KG1 (cell line): ENCODE results near the gene GASK1A.

Experiments
- DNase-seq: peaks from one replicate; lab custom pipeline; 2025; lab: John Stamatoyannopoulos, UW

GASK1A gene

DNA sequence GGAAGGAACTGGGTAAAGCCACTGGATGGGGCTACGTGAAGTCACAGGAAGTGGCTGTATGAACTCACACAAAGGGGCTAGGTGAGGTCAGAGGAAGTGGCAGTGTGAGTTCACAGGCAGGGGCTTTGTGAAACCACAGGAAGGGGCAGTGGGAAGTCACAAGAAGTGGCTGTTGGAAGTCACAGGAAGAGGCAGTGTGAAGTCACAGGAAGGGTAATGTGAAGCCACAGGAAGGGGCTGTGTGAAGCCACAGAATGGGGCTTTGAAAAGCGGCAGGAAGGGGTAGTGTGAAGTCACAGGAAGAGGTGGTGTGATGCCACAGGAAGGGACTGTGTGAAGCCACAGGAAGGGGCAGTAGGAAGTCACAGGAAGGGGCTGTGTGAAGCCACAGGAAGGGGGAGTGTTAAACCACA, 34.6 kb downstream of the GASK1A start:
- no peak for DNase-seq

DNA sequence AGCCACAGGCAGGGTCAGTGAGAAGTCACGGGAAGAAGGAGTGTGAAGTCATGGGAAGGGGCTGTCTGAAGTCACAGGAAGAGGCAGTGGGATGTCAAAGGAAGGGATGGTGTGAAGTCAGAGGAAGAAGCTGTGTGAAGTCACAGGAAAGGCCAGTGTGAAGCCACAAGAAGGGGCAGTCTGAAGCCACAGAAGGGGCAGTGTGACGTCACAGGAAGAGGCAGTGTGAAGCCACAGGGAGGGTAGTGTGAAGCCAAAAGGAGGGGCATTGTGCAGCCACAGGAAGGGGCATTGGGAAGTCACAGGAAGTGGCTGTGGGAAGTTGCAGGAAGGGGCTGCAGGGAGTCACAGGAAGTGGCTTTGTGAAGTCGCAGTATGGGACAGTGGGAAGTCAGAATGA, 35.1 kb downstream of the GASK1A start:
- DNase-seq = no peak

DNA sequence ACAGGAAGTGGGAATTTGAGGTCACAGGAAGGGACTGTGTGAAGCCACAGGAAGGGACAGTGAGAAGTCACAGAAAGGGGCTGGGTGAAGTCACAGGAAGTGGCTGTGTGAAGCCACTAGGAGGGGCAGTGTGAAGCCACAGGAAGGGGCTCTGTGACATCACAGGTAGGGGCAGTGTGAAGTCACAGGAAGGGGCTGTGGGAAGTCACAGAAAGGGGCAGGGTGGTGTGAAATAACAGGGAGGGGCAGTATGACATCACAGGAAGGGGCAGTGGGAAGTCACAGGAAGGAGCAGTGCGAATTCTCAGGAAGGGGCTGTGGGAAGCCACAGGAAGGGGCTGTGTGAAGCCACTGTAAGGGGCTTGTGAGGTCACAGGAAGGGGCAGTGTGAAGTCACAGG, 35.8 kb downstream of the GASK1A start:
- DNase-seq = no peak

DNA sequence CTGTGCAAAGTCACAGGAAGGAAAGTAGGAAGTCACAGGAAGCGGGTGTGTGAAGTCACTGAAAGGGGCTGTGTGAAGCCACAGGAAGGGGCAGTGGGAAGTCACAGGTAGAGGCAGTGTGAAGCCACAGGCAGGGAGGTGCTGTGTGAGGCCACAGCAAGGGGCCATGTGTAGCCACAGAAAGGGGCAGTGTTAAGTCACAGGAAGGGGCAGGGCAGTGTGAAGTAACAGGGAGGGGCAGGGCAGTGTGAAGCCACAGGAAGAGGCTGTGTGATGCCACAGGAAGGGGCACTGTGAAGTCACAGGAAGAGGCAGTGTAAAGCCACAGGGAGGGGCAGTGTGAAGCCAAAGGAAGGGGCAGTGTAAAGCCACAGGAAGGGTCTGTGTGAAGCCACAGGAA, 36.5 kb downstream of the GASK1A start:
- DNase-seq = no peak

DNA sequence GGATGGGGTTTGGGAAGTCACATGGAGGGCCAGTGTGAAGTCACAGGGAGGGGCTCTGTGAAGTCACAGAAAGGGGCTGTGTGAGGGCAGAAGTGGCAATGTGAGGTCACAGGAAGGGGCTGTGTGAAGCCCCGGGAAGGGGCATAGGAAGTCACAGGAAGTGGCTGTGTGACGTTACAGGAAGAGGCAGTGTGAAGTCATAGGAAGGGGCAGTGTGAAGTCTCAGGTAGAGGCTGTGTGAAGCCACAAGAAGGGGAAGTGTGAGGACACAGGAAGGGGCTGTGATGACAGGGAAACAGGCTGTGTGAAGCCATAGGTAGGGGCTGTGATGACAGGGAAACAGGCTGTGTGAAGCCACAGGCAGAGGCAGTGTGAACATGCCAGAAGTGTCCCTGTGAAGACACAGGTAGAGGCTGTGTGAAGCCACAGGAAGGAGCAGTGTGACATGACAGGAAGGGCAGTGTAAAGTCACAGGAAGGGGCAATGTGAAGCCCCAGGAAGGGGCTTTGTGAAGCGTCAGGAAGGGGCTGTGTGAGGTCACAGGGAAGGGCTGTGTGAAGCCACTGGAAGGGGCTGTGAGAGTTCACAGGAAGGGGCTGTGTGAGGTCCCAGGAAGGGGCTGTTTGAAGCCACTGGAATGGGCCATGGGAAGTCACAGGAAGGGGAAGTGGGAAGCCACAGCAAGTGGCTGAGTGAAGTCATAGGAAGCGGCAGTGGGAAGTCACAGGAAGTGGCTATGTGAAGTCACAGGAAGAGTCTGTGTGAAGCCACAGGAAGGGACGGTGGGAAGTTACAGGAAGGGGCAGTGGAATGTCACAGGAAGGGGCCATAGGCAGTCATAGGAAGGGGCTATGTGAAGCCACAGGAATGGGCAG, 37.1 kb downstream of the GASK1A start:
- DNase-seq = no peak

DNA sequence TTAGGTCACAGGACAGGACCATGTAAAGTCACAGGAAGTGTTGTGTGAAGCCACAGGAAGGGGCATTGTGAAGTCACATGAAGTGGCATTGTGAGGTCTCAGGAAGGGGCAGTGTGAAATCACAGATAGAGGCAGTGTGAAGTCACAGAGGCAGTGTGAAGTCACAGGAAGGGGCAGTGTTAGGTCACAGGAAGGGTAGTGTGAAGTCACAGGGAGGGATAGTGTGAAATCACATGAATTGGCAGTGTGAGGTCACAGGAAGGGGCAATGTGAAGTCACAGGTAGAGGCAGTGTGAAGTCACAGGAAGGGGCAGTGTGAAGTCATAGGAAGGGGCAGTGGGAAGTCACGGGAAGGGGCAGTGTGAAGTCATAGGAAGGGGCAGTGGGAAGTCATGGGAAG, 37.9 kb downstream of the GASK1A start:
- no peak for DNase-seq

DNA sequence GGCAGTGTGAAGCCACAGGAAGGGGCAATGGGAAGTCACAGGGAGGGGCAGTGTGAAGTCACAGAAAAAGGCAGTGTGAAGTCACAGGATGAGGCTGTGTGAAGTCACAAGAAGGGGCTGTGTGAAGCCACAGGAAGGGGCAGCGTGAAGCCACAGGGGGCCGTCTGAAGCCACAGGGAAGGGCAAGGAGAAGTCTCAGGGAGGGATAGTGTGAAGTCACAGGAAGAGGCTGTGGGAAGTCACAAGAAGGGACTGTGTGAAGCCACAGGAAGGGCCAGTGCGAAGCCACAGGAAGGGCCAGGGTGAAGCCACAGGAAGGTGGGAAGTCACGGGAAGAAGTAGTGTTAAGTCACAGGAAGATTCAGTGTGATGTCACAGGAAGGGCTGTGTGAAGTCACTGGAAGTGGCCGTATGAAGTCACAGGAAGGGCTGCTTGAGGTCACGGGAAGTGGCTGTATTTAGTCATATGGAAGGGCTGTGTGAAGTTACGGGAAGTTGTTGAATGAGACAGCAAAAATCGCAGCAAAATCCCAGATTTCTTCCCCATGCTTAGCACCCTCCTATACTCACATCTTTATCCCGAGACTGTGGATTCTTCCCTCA, 38.6 kb downstream of the GASK1A start:
- no peak for DNase-seq

DNA sequence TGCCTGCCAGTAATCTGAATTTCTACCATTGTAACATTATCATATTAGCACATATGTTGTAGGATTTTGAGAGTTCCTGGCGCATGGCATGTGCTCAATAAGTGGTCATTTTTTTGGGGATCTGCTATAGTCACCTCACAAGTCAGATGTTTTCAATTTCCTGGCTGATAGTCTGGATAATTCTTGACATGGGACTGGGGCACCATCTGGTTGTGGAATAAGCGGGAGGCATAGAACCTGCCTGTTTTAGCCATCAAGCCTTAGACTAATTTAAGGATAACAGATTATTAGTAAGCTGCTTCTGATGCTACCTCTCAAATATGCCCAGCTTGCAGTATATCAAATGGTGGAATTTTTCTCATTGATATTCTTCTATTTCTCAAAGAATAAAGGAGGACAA, 39.1 kb downstream of the GASK1A start:
- no peak for DNase-seq

DNA sequence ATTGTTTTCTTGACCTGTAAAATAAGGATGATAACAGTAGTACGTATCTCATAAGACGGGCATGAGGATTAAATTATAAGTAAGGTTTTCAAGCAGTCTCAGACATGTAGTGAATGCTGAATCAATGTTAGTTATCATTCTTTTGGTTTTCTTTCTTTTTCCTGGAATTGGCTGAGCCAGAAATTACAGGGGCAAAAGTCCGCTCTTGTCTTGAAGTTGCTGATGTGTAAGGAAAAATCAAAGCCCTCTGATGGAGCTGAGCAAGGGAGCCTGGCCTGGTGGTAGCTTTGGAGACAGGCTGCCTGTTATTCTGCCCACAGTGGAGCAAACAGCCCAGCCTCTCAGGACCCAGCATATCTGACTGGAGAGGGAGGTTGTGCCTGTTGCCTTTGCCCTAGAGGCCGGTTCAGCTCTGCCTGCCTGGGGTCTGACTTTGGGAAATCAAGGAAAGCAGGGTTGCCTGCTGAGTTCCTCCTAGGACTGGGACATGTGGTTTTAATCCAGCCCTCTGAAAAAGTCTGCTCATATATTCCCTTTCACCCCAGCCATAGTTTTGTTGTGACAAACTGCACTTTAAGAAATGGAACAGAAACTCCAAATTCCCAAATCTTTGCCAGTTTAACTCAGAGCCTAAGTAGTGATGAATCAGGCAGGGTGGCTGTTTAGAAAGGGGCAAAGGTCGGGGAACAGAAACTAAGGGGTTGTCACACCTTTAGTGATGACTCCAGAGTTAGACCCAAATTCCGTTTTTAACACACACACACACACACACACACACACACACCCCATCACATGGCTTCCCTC, 40.1 kb downstream of the GASK1A start:
- no peak for DNase-seq

DNA sequence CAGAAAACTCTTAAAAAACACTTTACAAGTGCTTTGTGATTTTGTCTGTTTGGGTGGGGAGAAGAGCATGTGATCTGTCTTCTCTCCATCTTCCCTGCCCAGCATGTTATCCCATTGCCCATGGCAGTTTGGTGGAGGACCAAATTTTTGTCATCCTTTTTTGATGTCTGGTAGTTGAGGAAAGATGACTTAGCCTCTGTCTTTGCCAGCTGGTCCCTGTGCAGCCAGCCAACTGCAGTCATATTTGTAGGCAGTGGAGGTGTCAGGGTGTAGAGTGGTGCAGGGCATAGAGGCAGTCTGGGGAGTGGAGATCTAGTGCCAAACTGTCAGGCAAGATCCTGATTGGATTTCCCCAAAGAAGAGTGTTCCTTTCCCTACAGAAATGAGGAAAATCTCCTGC, 40.7 kb downstream of the GASK1A start:
- DNase-seq = no peak

DNA sequence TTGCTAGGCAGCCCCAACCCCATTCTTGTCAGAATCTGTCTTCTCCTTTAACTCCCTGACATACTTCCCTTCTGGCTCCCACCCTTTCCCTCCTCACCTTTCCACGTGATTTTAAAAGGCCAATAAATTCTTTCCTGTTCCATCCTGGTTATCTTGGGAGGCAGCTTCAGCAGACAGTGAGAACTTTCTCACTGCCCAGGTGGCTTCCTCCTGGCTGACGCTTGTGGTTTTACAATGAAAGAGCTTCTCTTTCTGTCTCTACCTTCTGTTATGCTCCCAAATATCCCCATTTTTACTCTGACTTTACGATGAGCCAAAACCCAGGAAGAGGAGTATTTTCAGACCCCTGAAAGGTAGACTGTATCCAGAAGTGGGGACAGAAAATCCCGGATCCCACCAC, 42.1 kb downstream of the GASK1A start:
- DNase-seq = no peak

DNA sequence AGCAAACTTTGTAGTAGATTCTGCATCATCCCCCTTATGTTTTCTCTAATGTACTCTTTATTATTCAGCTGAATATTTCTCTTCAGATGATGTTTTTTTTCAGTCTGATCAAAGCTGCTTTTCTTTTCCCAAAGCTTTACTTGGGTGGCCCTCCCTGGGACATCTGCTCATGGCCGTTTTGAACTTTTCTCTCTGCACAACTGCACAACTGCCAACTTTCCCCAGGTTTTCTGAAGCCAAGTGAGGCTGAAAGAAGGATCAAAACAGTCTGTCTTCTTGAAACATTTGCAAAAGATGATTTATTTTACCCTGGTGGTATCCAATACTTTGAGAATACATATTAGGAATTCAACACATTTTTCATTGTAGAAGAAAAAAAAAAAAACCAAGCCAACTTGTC, 43.0 kb downstream of the GASK1A start:
- DNase-seq = no peak

DNA sequence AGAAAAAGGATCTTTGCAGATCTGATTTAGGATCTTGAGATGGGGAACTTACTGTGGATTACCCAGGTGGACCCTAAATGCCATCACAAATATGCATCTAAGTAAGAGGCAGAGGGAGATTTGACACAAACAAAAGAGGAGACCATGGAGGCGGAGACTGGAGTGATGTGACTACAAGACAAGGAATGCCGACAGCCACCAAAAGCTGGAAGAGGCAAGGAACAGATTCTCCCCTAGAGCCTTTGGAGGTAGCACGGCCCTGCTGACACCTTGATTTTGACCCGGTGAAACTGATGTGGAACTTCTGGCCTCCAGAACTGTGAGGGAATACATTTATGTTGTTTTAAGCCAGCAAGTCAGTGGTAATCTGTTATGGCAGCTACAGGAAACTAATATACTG, 44.0 kb downstream of the GASK1A start:
- DNase-seq = no peak

DNA sequence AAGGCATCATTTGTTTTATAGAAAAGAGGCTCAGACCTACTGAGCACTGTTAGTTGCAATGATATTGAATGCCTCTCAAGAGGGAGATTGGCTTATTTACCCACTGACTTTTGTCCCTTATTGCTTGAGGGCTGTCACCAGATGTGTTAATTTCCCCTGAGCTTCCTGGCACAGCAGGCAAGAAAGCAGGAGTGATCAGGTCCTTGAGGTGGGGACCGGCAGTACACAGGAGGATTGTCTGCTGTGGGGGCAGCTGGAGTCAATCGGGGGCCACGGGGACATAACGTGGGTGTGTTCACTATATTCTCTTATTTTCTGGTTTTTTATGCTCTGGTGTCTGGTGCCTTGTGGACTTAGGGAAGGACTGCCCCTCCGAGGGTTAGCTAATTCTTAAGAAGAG, 44.6 kb downstream of the GASK1A start:
- DNase-seq = no peak

DNA sequence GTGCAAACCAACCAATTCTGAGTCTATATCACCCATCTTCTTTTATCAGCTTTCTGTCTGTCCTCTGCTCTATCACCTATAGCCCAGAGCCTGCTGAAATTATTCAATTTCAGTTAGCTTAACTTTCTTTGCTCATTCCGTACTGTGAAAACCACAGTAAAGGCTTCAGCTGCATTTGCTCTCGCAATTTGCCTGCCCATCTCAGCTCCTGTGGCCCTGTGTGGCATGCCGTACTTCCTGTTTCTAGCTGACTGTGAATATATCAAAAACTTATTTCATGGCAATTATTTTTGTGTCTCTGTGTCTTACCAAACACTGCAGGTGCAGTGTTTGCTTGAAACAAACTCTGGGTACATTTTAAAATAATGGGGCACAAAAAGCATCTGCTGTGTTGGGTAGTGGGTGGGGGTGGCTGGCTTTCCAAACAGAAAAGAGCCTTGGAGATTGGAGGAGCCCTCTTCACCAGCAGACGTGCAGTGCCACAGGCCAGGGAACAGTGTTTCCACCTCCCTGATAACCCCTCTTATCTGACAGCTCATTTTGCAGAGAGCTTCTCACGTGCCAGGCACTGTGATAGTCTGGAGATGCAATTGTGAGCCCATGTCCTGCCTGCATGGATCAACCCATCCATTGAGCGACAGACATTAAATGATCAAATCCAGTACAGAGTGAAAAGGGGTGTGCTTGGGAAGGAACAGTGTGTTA, 45.2 kb downstream of the GASK1A start:
- peak; percentile 17 for DNase-seq

DNA sequence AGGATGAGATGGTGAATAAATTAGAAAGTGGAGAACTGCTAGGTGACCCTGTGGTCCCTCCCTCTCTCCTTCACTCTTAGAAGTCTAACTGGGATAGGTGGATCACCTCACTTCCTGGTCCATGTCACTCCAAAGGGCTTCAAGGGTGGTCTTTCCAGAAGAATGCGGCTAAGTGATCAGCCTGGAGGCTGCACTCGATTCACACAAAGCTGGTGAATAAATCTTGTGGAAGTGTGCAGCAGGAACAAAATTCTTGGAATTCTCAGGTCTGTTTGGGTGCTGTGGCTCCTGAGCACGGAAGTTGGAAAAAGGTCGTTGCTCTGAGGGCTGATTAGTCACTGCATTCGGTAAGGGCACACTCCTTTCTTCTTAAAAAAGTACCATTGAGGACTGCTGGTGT, 46.3 kb downstream of the GASK1A start:
- no peak for DNase-seq

DNA sequence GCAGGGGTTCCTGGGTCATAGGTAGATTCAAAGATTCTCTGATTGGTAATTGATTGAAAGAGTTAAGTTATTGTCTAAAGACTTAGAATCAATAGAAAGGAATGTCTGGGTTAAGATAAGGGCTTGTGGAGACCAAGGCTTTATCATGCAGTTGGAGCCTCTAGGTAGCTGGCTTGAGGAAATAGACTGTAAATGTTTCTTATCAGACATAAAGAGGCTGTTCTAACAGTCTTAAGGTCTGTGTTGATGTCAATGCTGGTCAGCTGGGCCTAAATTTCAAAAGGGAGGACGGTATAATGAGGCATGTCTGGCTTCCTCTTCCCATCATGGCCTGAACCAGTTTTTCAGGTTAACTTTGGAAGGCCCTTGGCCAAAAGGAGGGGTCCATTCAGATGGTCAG, 48.9 kb downstream of the GASK1A start:
- no peak for DNase-seq

DNA sequence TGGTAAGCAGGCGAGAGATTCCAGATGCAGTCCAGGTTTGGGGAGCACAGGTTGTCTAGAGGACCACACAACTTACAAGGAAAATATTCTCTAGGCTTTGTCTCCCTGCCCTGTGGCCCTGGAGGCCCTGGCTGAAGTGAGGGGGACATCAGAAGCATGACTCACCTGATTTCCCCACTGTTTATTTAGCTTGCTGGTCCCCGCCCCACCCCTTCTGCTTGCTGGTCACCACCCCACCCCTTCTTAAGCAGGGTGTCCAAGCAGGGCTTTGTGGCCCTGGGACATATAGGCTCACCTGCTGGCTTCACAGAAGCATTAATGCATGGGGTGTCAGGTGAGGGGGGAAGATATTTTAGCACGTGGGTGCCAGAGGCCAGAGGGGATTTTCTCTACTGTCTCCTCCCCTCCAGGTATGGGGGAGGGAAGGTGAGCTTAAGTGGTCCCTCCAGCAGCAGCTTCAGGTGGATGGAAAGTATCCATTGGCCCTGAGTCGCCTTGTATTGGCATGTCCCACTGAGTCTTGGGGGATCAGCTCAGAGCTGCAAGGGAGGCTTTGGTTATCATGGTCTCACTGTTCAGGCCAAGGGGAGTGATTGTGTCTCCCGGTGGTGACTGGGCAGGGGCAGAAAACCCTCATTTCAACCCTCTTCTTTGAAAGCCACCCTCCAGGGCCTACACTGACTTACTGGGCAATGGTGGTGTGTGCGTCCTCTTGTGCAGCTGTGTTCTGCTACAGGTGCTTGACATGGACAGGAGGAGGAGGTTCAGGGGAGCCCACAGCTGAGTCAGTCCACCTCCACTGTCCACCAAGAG, 49.8 kb downstream of the GASK1A start:
- no peak for DNase-seq

DNA sequence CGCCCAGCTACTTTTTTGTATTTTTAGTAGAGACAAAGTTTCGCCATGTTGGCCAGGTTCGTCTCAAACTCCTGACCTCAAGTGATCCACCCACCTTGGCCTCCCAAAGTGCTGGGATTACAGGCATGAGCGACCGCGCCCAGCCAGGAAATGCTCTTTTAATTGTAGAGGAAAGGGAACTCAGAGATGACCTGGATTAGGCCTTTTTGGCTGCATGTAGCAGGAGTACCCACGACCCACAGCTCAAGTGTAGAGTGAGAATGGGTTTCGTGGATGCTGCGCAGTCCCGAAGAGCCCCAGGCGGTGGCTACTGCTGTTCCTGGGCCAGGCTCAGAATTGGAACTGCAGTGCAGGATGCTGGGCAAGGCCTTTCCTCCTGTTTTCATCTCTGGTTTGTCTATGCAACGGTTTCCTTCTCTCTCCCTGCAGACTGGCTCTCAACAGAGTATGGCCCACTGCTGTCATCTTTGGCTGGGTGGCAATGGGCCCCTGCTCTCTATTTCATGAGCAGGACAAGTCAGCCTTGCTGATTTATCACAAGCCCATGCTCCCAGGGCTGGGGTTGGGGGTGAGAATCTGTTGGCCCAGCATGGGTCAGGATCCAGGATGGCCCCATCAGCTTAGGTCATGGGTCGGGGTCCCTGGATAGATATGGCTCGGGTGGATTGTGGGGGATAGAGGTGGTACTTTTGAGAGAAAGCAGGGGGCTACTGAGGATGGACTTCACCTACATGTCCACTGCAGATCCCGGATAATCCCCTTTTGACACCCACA, 51.2 kb downstream of the GASK1A start:
- no peak for DNase-seq

DNA sequence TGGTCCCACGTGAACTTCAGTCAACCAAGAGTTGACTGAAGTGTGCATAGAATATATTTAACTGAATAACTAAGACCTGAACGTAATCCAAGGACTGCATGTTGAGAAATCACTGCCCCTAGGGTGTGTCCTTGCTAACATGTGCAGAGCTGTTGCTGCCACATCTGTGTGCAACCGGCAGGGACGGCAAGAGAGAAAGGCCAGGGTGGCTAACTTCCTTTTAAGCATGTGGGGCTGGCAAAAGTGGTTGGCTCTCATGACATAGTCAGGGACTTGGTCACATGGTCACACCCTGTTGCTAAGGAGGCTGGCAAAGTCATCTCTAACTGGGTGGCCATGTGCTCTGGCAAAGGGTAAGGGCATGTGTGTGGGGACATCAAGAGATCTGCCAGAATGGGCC, 52.4 kb downstream of the GASK1A start:
- DNase-seq = no peak
